Activated B cell treated with CpG ODN at 0.5 μM for 24 hours (primary cell): ENCODE measurements around the gene TROAP. TPM values are rescaled to one million over a fixed set of nuclear protein-coding genes. Genes with fewer than 3 reads are reported as not detected.

Experiments used
- ATAC-seq: fragments of 200-7000 bp; cut with Tn5 transposase; one replicate; pipeline ENCODE4 v1.10.0; 2021; ENCODE audit warnings: low read depth, mild to moderate bottlenecking, moderate library complexity
- CTCF ChIA-PET: fragments of 350-600 bp; sonication (Branson Sonifier 250); formaldehyde crosslinking; loops from one replicate; lab custom pipeline; 2021; ENCODE audit warnings: antibody characterized with exemption; lab: Charles Lee
- POLR2A ChIA-PET: fragments of 350-600 bp; sonication (Branson Sonifier 250); formaldehyde crosslinking; loops from one replicate; lab custom pipeline; 2021; ENCODE audit warnings: antibody characterized with exemption; lab: Charles Lee
- DNase-seq: peaks from one replicate; pipeline ENCODE4 v3.0.0; 2022
- H3K27ac Mint-ChIP-seq: one replicate; pipeline ENCODE4 v1.8.0; 2020; ENCODE audit warnings: mixed read lengths
- H3K27me3 Mint-ChIP-seq: one replicate; pipeline ENCODE4 v1.8.0; 2021; ENCODE audit warnings: mixed read lengths
- H3K36me3 Mint-ChIP-seq: one replicate; pipeline ENCODE4 v1.8.0; 2021; ENCODE audit warnings: low read depth, mixed read lengths
- H3K4me1 Mint-ChIP-seq: one replicate; pipeline ENCODE4 v1.8.0; 2021; ENCODE audit warnings: mixed read lengths
- H3K4me3 Mint-ChIP-seq: one replicate; pipeline ENCODE4 v1.8.0; 2020; ENCODE audit warnings: mild to moderate bottlenecking, mixed read lengths
- H3K9me3 Mint-ChIP-seq: one replicate; pipeline ENCODE4 v1.8.0; 2020; ENCODE audit warnings: mixed read lengths
- CTCF ChIP-seq: fragments of 200-600 bp; IDR thresholded peaks from one replicate; pipeline ENCODE4 v1.8.0; 2022; ENCODE audit warnings: antibody characterized with exemption, mild to moderate bottlenecking
- intact Hi-C: fragments of 100-400 bp; cut with micrococcal nuclease; formaldehyde crosslinking; loops from one replicate; pipeline ENCODE4 v1.15.1; 2024
- total RNA-seq: library from RNA; stranded (reverse); gene quantifications from 2 replicates; pipeline ENCODE4 v1.2.3, GENCODE V29; 2022

Gene TROAP
- total RNA-seq, 1 donor from 2014 or later: 3.1 TPM

- POLR2A ChIA-PET: interaction anchor here (0.7 kb wide), 1 partner anchor 42 kb away, joined by 4 read pairs; the partner anchor contains the start of gene PRPH
Measured at GRCh38 chr12:49336645-49337584, 13.9 kb downstream of the TROAP start, which contains the start of gene C1QL4. TSS of gene C1QL4 (minus strand) at chr12:49337188. CDS start at chr12:49336477, 711 bp downstream.

GRCh38 chr12:49338830-49339463 lies 15.9 kb downstream of the TROAP start:
- Mint-ChIP-seq H3K9me3 (no peaks in the 10 kb centered on the region), H3K27ac (no peak overlapping the region), H3K27me3 (peaks cover 38% of the 10 kb centered on the region), H3K4me3 (no peak overlapping the region), H3K36me3 (no peaks in the 10 kb centered on the region), H3K4me1 (peaks cover 42% of the 10 kb centered on the region)
- POLR2A ChIA-PET: interaction anchor here (1.1 kb wide), 1 partner anchor 41 kb away, joined by 3 read pairs; no protein-coding TSS in a partner anchor
- ATAC-seq (no peak), DNase-seq (no peak)
- TF ChIP-seq CTCF: no peak
- intact Hi-C loops: no loop called here
- CTCF ChIA-PET: interaction anchor here (0.5 to 8.9 kb wide), 4 partner anchors 10 to 80 kb away, joined by 3 to 59 read pairs (median 14); partner anchors contain the start of genes DNAJC22 and PRPH

More at GRCh38 chr12:49336645-49337584, 13.9 kb downstream of the TROAP start, which contains the start of gene C1QL4:
- intact Hi-C loops: loop anchor here (1.0 kb wide), 2 partner anchors 14 to 49 kb away; partner anchors contain the start of gene TROAP
- no peak for TF ChIP-seq CTCF
- DNase-seq (peak; percentile 95), ATAC-seq (peak; percentile 97)
- Mint-ChIP-seq H3K4me1 (peaks cover 31% of the 10 kb centered on the region), H3K27me3 (peaks cover 49% of the 10 kb centered on the region), H3K36me3 (no peaks in the 10 kb centered on the region), H3K4me3 (peak within 1 kb of the TSS; percentile 73), H3K9me3 (no peaks in the 10 kb centered on the region), H3K27ac (no peak within 1 kb of the TSS)
- CTCF ChIA-PET: interaction anchor here (1.0 to 8.9 kb wide), 8 partner anchors 11 to 49 kb away, joined by 3 to 59 read pairs (median 5); partner anchors contain the start of genes DNAJC22 and PRPH

GRCh38 chr12:49339464-49339861 lies 16.4 kb downstream of the TROAP start:
- intact Hi-C loops: no loop called here
- TF ChIP-seq CTCF: no peak
- ATAC-seq (no peak), DNase-seq (no peak)
- no peaks in the 10 kb centered on the region for H3K36me3 Mint-ChIP-seq
- no peaks in the 10 kb centered on the region for H3K9me3 Mint-ChIP-seq
- H3K27ac Mint-ChIP-seq: no peak overlapping the region
- peaks cover 45% of the 10 kb centered on the region for H3K4me1 Mint-ChIP-seq
- H3K4me3 Mint-ChIP-seq: no peak overlapping the region
- ChIA-PET CTCF (interaction anchor here (0.5 to 8.9 kb wide), 2 partner anchors 9 to 80 kb away, joined by 3 to 59 read pairs; partner anchors contain the start of gene DNAJC22), POLR2A (no interaction called here)
- peaks cover 40% of the 10 kb centered on the region for H3K27me3 Mint-ChIP-seq

GRCh38 chr12:49340095-49340870 lies 17.2 kb downstream of the TROAP start:
- POLR2A ChIA-PET: no interaction called here

More at GRCh38 chr12:49340095-49340870, 17.2 kb downstream of the TROAP start:
- ATAC-seq: no peak
- no peaks in the 10 kb centered on the region for H3K36me3 Mint-ChIP-seq
- peaks cover 34% of the 10 kb centered on the region for H3K27me3 Mint-ChIP-seq
- H3K4me1 Mint-ChIP-seq: peaks cover 45% of the 10 kb centered on the region
- TF ChIP-seq CTCF: no peak
- CTCF ChIA-PET: interaction anchor here (2.3 to 3.2 kb wide), 2 partner anchors 17 to 51 kb away, joined by 16 to 54 read pairs; no protein-coding TSS in a partner anchor
- H3K27ac Mint-ChIP-seq: no peak overlapping the region
- H3K4me3 Mint-ChIP-seq: no peak overlapping the region
- H3K9me3 Mint-ChIP-seq: no peaks in the 10 kb centered on the region
- intact Hi-C loops: loop anchor here (5.0 to 10.0 kb wide), 3 partner anchors 275 to 345 kb away; partner anchors contain the start of genes DDN, KMT2D, PRPF40B and RHEBL1
- DNase-seq: no peak
